GM19438 (cell line): ENCODE measurements around the gene PRND.
A peak's percentile ranks its signal among the peaks of the same experiment; 100 is the strongest.
"Not testable (repeated sequence)": the region's sequence is repeated elsewhere in the genome, so short reads cannot be mapped to it uniquely, and the experiment has no call there.

ENCODE experiments used
- ATAC-seq: cut with Tn5 transposase; IDR thresholded peaks from one replicate; pipeline ENCODE4 v1.9.1; 2021; ENCODE audit warnings: low read depth; ENCODE audit not compliant: unreplicated experiment

The PRND gene

DNA sequence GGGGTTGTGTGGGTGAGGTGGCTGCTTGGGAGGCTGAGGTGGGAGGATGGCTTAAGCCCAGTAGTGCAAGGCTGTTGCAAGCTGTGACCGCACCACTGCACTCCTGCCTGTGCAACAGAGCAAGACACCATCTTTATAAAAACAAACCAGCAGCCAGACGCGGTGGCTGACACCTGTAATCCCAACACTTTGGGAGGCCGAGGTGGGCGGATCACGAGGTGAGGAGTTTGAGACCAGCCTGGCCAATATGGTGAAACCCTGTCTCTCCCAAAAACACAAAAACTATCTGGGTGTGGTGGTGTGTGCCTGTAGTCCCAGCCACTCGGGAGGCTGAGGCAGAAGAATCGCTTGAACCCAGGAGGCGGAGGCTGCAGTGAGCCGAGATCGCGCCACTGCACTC, 14.8 kb upstream of the PRND start:
- not testable (repeated sequence) for ATAC-seq

DNA sequence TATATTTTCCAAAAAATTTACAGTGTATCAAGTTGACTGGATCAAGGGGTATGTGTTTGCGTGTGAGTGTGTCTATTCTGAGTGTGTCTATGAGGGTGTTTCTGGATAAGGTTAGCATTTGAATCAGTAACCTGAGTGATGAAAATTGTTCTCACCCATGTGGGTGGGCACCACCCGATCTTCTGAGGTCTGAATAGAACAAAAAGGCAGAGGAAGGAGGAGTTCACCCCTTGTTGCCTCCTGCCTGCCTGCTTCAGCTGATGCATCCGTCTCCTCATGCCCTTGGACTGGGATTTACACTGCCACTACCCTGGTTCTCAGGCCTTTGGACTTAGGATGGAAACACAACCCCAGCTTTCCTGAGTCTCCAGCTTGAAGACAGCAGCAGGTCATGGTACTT, 13.7 kb upstream of the PRND start:
- no peak for ATAC-seq

DNA sequence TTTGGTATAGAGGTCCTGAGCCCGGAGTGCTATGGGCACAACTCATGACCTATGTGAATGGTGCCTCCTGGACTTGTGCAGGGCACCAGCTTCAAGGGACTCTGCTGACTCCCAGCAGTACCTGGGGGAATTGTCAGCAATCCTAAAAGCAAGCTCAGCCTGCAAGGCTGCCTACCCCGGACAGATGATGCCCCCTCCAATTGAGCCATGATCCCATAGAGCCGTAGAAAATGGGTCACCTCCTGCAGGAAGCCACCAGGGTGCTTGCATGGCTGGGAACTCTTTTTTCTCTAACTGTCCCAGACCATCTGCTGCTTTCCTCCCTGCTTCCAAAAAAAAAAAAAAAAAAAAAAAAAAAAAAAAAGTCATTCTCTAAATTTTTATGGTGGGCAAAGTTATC, 12.9 kb upstream of the PRND start:
- ATAC-seq, result no peak

DNA sequence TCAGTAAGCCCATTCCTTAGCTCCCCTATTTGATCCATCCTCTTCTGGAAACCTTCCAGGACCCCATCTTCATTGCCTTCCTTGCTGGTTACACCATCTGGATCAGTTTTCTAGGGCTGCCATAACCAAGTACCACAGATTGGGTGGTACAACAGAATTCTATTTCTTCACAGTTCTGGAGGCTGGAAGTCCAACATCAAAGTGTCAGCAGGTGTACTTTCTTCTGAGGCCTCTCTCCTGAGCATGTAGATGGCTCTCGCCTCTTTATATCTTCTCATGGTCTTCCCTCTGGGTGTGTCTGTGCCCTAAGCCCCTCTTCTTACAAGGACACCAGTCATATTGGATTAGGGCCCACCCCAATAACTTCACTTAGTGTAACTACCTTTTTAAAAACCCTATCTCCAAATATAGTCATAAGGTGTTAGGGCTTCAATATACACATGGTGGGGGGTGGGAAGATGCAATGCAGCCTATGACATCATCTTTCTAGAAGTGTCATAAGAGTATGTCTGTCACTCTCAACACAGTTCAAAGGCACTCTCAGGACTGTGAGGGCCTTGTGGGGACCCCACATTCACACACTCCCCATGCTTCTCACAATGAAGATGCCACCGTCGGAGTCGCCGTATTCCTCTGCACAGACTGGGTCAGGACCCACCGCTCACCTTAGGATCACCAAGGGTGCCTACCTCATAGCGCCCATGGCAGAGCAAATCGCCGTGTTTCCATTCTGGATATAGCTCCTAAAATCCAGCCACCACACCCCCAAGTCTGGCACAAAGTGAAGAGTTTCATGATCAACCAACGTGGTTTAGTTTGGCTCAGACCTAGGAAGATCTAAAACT, 12.2 kb upstream of the PRND start:
- ATAC-seq, result no peak

DNA sequence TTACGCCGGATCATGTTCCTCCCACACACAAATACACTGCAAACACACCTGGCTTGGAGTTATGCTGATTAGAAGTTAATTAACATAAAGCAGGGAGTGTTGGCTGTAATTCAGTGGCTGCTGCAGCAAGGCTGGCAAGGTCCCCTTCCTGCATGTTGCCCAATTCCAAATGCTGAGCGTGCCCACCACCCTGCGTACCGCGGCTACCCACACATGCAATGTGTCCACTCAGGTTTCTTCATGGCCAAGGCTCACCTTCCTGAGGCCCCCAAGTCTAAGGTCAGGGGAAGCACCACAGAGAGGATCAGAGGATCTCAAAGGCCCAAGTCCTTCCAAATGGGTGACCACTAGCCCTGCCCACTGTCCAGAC, 11.6 kb upstream of the PRND start:
- ATAC-seq, result no peak

DNA sequence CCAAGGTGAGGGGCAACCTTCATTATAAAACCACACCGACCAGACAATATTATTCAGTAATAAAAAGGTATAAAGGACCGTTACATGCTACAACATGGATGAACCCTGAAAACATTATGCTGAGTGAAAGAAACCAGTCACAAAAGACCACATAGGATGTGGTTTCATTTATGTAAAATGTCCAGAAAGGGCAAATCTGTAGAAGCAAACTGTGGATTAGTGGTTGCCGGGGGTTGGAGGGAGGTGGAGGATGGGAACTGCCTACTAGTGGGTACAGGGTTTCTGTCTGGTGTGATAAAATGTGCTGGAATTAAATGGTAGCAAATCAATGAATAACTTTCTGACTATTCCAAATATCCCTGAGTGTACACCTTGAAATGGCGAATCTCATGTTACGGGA, 10.2 kb upstream of the PRND start:
- no peak for ATAC-seq

DNA sequence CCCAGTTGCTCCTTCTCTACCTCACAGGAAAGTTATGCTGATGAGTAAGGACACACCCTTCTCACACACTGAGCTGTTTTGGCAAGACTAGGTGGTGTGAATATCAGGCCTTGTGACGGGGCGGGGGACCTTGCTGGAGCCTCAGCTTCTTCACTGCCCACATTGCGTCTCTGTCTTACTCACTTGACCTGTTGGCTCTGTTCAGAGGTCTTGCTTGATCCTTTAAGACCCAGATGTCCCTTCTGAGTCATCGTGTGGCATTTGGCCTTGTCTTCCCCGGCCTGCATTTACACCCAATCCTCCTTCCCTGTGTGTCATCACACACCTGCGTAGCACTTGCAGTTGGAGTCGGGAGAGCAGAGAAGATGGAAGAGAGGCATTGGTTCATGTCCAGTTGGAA, 8.3 kb upstream of the PRND start:
- ATAC-seq, result no peak

DNA sequence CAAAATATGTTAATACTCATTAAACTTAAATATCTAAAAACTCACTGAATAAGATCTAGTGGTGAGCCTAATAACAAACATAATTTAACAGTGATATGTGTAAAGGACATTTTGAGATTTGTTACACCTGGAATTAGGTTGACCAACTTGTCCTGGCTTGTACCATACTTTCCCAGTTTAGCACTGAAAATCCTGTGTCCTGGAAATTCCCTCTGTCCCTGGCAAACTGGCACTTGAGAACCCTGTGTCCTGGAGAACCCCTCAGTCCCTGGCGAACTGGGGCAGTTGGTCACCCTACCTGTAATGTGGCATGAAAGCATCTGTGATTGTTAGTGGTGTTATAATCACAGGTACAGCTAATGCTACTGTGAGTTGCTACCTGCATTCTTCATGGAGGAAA, 6.9 kb upstream of the PRND start:
- ATAC-seq, result no peak

DNA sequence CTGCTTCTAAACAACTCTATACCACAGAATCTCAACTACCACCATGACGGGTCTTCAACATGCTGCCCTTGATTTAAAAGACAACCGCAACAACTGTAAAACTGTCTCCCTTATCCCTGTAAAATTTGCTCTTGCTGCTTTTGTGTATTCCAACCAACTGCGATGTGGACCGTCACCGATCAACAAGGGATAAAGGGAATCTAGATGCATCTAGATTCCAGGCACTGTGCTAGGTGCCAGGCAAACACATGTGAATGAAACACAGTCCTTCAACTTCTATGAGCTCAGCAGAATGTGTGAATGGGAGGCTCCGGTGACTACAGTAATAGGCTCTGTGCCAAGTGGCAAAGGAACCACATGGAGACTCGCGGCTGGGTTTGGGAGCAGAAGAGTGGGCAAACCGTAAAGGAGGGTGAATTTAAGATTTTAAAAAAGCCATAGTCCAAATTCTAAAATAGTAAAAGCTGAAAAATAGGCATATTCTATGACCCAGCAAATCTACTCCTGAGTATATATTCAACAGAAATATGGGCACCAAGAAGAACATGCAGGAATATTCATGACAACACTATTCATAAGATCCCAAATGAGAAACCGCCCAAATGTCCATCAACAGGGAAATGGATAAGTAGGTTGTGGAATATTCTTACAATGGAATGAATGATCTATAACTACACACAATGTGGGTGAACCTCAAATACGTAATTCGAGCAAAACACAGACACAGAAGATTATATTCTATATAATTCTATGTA, 3.7 kb upstream of the PRND start:
- ATAC-seq, result no peak

DNA sequence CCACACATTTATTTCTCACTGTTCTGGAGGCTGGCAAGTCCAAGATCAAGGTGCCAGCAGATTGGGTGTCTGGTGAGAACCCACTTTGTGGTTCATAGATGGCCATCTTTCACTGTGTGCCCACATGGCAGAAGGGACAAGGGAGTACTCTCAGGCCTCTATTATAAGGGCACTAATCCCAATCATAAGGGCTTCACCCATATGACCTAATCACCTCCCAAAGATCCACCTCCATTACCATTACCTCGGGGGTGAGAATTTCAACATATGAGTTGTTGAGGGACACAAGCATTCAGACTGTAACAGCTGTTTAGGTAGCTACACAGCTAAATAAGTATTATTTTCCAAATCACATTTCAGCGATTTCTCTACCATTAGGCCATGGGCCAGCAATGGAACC, 2.5 kb upstream of the PRND start:
- ATAC-seq, result no peak

DNA sequence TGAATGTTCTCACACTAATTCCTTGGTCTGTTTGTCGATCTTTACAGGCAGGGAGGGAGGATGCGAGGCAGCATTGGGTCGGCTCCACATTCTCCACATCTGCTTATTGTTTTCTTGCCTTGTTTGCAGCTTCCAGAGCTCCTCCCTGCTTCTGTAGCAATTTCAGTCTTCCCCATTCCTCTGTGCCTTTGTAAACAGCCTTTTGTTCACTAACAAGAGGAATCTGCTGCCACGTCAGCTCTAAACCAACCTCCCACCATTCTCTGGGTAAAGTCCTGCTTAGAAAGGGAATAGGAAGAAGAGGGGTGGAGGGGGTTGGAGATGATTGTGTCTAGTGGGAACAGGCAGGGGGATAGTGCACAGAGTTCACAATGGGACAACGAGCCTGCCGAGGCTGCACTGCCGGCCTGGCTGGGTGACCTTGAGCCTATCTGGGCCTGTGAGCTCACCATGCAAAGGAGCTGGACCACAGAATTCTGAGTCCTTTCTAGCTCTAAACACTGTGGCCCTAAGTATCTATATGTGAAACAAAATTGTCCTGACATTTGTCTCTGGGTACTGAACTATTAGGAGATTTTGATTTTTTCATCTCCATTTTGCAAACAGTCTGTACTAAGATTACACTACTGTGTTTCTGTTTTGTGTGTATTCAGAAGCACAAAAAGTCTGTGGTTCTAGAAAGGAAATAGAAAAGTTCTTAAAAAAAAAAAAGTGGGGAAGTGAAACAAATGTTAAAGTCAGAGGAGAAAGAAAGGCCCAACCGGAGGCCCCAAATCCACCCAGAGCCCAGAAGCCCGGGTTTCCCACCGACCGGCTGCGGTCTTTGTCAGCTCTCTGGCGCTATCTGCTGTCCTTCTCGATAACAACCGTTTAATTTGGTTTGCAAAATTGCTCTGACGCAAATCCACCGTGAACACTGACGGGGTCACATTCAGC, 1.4 kb upstream of the PRND start:
- ATAC-seq, result peak; percentile 91

DNA sequence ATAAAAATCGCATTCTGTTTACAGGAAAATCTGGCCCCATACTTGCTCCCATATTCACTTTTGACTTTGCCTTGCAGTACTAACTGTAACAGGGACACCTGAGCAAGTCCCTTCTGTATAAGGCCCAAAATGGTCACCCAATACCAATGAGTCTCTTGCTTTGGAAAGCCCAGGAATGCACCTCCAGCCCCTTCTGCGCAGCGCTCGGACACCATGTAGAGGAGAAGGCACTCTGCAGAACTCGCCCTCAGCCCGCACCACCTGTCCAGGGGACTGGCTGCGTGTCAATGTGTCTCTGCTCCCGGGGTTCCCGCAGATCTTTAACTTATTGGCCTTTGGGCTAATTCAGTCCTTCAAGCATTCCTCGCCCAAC, 746 bp upstream of the PRND start:
- no peak for ATAC-seq

DNA sequence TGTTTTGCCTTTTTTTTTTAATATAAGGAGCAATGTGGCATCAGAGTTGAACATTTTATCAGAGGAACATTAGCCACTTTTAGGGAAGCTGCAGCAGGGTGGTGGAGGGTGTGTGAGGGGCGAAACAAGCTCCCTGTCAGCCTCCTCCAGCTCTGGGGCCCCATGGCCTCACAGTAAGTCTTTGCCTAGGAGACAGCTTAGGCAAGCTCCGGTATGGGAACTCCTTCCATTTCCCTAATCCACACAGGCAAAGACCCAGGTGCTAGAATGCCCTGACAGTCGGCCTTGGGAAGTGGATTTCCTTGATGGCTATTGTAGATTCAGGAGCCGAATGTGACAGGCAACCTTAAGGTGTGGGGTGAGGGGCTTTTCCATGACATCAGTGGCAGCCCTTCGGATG, 862 bp downstream of the PRND start:
- no peak for ATAC-seq

DNA sequence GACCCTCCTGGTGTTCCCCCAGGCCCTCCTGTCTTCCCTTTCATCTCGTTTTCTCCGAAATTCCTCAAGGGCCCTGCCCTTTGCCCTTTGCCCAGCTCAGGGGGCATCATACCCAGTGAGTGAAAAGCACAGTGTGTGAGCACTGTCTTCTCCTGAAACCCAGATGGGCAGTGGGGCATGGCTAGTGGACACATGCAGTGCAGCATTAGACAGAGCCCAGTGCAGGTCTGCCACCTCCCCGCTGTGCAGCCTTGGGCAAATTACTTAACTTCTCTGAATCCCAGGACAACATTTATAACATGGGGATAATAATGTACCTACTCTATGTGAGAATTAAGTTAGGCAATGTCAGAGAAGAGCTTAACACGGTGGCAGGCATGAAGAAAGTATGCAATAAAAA, 1.3 kb downstream of the PRND start:
- ATAC-seq, result no peak

DNA sequence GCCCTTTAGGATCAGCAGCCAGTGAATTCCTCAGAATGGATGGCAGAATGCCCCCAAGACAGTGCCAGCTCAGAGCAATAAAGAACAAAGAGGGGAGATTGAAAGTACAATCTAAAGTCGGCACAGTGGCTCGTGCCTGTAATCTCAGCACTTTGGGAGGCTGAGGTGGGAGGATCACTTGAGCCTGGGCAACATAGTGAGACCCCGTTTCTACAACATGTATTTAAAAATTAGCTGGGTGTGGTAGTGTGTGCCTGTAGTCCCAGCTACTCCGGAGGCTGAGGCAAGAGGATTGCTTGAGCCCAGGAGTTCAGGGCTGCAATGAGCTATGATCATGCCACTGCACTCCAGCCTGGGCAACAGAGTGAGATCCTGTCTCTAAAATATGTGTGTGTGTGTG, 1.8 kb downstream of the PRND start:
- ATAC-seq, result not testable (repeated sequence)

DNA sequence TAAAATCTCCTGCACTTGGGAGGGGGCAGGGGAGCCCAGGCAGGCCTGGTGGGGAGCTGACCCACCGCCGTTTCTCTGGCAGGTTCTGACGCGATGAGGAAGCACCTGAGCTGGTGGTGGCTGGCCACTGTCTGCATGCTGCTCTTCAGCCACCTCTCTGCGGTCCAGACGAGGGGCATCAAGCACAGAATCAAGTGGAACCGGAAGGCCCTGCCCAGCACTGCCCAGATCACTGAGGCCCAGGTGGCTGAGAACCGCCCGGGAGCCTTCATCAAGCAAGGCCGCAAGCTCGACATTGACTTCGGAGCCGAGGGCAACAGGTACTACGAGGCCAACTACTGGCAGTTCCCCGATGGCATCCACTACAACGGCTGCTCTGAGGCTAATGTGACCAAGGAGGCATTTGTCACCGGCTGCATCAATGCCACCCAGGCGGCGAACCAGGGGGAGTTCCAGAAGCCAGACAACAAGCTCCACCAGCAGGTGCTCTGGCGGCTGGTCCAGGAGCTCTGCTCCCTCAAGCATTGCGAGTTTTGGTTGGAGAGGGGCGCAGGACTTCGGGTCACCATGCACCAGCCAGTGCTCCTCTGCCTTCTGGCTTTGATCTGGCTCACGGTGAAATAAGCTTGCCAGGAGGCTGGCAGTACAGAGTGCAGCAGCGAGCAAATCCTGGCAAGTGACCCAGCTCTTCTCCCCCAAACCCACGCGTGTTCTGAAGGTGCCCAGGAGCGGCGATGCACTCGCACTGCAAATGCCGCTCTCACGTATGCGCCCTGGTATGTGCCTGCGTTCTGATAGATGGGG, 3.0 kb downstream of the PRND start:
- ATAC-seq, result no peak

DNA sequence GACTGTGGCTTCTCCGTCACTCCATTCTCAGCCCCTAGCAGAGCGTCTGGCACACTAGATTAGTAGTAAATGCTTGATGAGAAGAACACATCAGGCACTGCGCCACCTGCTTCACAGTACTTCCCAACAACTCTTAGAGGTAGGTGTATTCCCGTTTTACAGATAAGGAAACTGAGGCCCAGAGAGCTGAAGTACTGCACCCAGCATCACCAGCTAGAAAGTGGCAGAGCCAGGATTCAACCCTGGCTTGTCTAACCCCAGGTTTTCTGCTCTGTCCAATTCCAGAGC, 3.5 kb downstream of the PRND start:
- no peak for ATAC-seq

DNA sequence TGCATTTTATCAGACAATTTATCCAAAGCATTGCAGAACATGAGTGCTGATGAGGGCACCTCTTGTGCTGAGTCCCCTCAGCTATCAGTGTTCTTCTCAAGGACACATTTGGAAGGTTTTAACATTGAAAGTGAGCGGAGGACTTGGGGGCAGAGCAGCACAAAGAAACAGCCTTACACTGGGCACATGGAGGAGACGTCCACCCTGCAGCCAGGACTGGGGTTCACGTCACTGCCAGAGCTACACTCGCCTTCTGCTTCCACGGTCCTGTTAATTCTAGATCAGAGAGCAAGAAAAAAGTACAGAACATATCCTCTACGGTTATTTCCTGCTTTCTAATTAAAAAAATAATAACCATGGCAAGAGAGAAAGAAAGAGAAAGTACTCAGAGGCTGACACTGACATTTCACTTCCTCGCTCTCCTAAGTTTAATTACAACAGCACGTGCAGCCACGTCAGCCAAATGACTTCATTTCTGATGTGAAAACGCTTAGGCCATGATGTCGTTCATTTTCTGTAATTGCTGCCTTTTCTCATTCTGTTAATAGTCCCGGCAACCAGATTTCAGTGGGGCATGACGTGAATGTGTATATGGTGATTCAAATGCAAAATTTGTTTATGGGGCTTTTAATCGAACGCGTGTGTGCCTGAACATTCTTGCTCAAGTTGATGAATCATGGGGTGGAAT, 5.1 kb downstream of the PRND start:
- ATAC-seq, result no peak

DNA sequence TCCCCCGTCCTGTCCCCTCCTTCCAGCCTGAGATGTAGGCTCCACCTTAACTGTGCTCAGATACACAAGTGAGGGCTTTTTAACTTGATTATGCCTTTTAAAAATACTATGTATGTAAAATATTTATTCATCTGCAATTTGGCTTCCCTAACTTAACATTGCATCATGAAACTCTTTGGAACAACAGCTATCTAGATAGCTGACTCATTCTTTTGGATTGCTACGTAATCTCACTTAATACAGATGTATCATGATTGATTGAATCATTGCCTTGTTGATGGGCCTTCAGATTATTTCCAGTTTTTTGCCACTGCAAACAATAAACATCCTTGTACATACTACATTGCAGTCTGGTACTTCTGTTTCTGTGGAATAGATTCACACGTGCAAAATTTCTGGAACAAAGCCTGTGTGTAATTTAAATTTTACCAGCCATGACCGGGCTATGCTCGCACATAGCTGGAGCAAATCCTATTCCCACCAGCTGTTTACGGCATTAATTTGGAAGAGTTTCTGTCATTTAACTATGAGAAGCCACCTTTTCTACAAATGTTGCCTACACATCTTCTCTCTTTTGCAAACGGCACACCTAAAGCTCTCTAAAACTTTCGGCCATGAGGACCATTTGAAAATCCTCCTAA, 6.5 kb downstream of the PRND start:
- ATAC-seq, result no peak

DNA sequence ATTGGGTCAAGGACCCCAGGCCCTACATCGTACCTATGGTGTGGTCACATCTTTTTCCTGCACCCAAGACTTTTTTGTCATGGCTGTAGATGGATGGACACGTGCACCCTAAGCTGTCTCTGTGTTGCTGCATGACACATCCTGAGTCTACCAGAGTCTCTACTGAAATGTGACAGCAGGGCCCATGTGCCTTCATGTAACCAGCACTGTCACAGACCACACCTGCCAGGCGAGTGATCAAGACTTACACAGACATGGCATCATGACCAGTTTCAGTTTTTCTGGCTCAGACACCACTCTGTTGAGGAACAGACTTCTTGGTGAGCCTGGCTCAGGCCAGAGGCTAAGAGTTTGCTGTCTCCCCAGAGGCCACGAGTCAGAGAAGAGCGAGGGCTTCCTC, 7.6 kb downstream of the PRND start:
- ATAC-seq, result no peak
